Measurements from ENCODE around the gene ADRA2C. TPM values are rescaled to one million over a fixed set of nuclear protein-coding genes. Genes with fewer than 3 reads are reported as not detected.

The ADRA2C gene
- total RNA-seq, 2 experiments from 2014 or later: not detected

GRCh38 chr4:3729882-3730226 is 36.3 kb upstream of the ADRA2C start:
- no peak for ATAC-seq (ENCODE audit: poor library complexity)
- ChIA-PET CTCF (no interaction called here), POLR2A (no interaction called here)
- Mint-ChIP-seq H3K36me3 (ENCODE audit: low read depth) (no peaks in the 10 kb centered on the region), H3K4me3 (no peak overlapping the region), H3K9me3 (no peaks in the 10 kb centered on the region), H3K4me1 (ENCODE audit: low read depth) (no peaks in the 10 kb centered on the region), H3K27me3 (peaks cover 11% of the 10 kb centered on the region), H3K27ac (no peak overlapping the region)
- no peak for TF ChIP-seq CTCF (IDR thresholded peaks at IDR 0.05)
- intact Hi-C loops (cut with DNase I, micrococcal nuclease): no loop called here
- H3K27ac ChIP-seq (ENCODE audit: low read depth in 1 of 2, low read length in 2 of 2): no peak overlapping the region
- H3K9me3 ChIP-seq (ENCODE audit: control insufficient read depth in 1 of 2, insufficient read depth in 1 of 2, low read length in 2 of 2): peaks cover 0 to 38% of the 10 kb centered on the region in 2 experiments
- H3K4me3 ChIP-seq (ENCODE audit: low read length): no peak overlapping the region
- DNase-seq: no peak
- no peaks in the 10 kb centered on the region for H3K36me3 ChIP-seq (ENCODE audit: insufficient read depth, low read length)
- H3K27me3 ChIP-seq (ENCODE audit: control insufficient read depth in 1 of 2, insufficient read depth in 2 of 2, low read length in 2 of 2): peaks cover 11 to 15% of the 10 kb centered on the region in 2 experiments
- no peaks in the 10 kb centered on the region for H3K4me1 ChIP-seq (ENCODE audit: insufficient read depth, low read length)

- intact Hi-C loops (cut with DNase I, micrococcal nuclease): no loop called here
- Mint-ChIP-seq H3K27ac (no peak overlapping the region), H3K4me3 (no peak overlapping the region), H3K9me3 (no peaks in the 10 kb centered on the region), H3K4me1 (ENCODE audit: low read depth) (no peaks in the 10 kb centered on the region), H3K36me3 (ENCODE audit: low read depth) (no peaks in the 10 kb centered on the region), H3K27me3 (peaks cover 10% of the 10 kb centered on the region)
- peaks cover 0 to 38% of the 10 kb centered on the region in 2 experiments for H3K9me3 ChIP-seq (ENCODE audit: control insufficient read depth in 1 of 2, insufficient read depth in 1 of 2, low read length in 2 of 2)
- ATAC-seq (ENCODE audit: poor library complexity) (no peak), DNase-seq (no peak)
- peaks cover 6 to 7% of the 10 kb centered on the region in 2 experiments for H3K27me3 ChIP-seq (ENCODE audit: control insufficient read depth in 1 of 2, insufficient read depth in 2 of 2, low read length in 2 of 2)
- no peaks in the 10 kb centered on the region for H3K4me1 ChIP-seq (ENCODE audit: insufficient read depth, low read length)
- H3K36me3 ChIP-seq (ENCODE audit: insufficient read depth, low read length): no peaks in the 10 kb centered on the region
- ChIA-PET POLR2A (no interaction called here), CTCF (no interaction called here)
- H3K27ac ChIP-seq (ENCODE audit: low read depth in 1 of 2, low read length in 2 of 2): no peak overlapping the region
- no peak overlapping the region for H3K4me3 ChIP-seq (ENCODE audit: low read length)
- TF ChIP-seq CTCF (IDR thresholded peaks at IDR 0.05): no peak
Measured at GRCh38 chr4:3730422-3731190, 35.6 kb upstream of the ADRA2C start.

- H3K4me3 ChIP-seq (ENCODE audit: low read length): no peak overlapping the region
- no peak for TF ChIP-seq CTCF (IDR thresholded peaks at IDR 0.05)
- no peaks in the 10 kb centered on the region for H3K4me1 Mint-ChIP-seq (ENCODE audit: low read depth)
- H3K9me3 Mint-ChIP-seq: no peaks in the 10 kb centered on the region
- DNase-seq (no peak), ATAC-seq (ENCODE audit: poor library complexity) (no peak)
- H3K27me3 ChIP-seq (ENCODE audit: control insufficient read depth in 1 of 2, insufficient read depth in 2 of 2, low read length in 2 of 2): peaks cover 0 to 6% of the 10 kb centered on the region in 2 experiments
- intact Hi-C loops (cut with DNase I, micrococcal nuclease): no loop called here
- H3K27ac ChIP-seq (ENCODE audit: low read depth in 1 of 2, low read length in 2 of 2): no peak overlapping the region
- H3K27me3 Mint-ChIP-seq: peaks cover 17% of the 10 kb centered on the region
- no peak overlapping the region for H3K27ac Mint-ChIP-seq
- H3K4me3 Mint-ChIP-seq: no peak overlapping the region
- H3K4me1 ChIP-seq (ENCODE audit: insufficient read depth, low read length): no peaks in the 10 kb centered on the region
- no peaks in the 10 kb centered on the region for H3K36me3 Mint-ChIP-seq (ENCODE audit: low read depth)
- ChIA-PET CTCF (no interaction called here), POLR2A (no interaction called here)
- peaks cover 0 to 35% of the 10 kb centered on the region in 2 experiments for H3K9me3 ChIP-seq (ENCODE audit: control insufficient read depth in 1 of 2, insufficient read depth in 1 of 2, low read length in 2 of 2)
- H3K36me3 ChIP-seq (ENCODE audit: insufficient read depth, low read length): no peaks in the 10 kb centered on the region
Measured at GRCh38 chr4:3732076-3733028, 33.8 kb upstream of the ADRA2C start.
